WTC11 (cell line): Measurements from ENCODE around the gene C1QTNF6. TPM values are rescaled to one million over a fixed set of nuclear protein-coding genes. Genes with fewer than 3 reads are reported as not detected.

ENCODE experiments used
- ATAC-seq: fragments of 200-7000 bp; cut with Tn5 transposase; 2 replicates; pipeline ENCODE4 v1.10.0; 2021; ENCODE audit warnings: mild to moderate bottlenecking, moderate library complexity
- Bru-seq: library from RNA; stranded (reverse); fragments of 400-500 nt; gene quantifications from one replicate; lab custom pipeline; 2021; lab: Mats Ljungman, UMichigan
- CTCF ChIA-PET: fragments of 300-600 bp; sonication (Branson Sonifier 250); formaldehyde crosslinking; loops from one replicate; lab custom pipeline; 2021; ENCODE audit warnings: antibody characterized with exemption; lab: Charles Lee
- POLR2A ChIA-PET: fragments of 350-600 bp; sonication (Branson Sonifier 250); formaldehyde crosslinking; loops from one replicate; lab custom pipeline; 2021; ENCODE audit warnings: antibody characterized with exemption; lab: Charles Lee
- DNase-seq: peaks from one replicate; pipeline ENCODE4 v3.0.0; 2021; ENCODE audit warnings: low spot score
- H3K27ac Mint-ChIP-seq: 2 replicates; pipeline ENCODE4 v1.8.0; 2021; ENCODE audit warnings: mixed read lengths
- H3K27me3 Mint-ChIP-seq: 2 replicates; pipeline ENCODE4 v1.8.0; 2021; ENCODE audit warnings: low read depth, mild to moderate bottlenecking, moderate library complexity, mixed read lengths
- H3K36me3 Mint-ChIP-seq: 2 replicates; pipeline ENCODE4 v1.8.0; 2021; ENCODE audit warnings: mixed read lengths
- H3K4me1 Mint-ChIP-seq: 2 replicates; pipeline ENCODE4 v1.8.0; 2022; ENCODE audit warnings: mixed read lengths
- H3K4me3 Mint-ChIP-seq: 2 replicates; pipeline ENCODE4 v1.8.0; 2021; ENCODE audit warnings: mild to moderate bottlenecking, moderate library complexity, mixed read lengths
- H3K9me3 Mint-ChIP-seq: 2 replicates; pipeline ENCODE4 v1.8.0; 2021; ENCODE audit warnings: mixed read lengths
- AFF4 ChIP-seq: sonication (generic); formaldehyde crosslinking; IDR thresholded peaks from 2 replicates; pipeline ENCODE4 v1.8.1; 2023; ENCODE audit warnings: mild to moderate bottlenecking, missing genetic modification reagents, borderline replicate concordance
- ATF2 ChIP-seq: sonication (generic); formaldehyde crosslinking; IDR thresholded peaks from 2 replicates; pipeline ENCODE4 v1.8.1; 2022; ENCODE audit warnings: low read depth, missing genetic modification reagents, borderline replicate concordance
- ATF3 ChIP-seq: sonication (generic); formaldehyde crosslinking; conservative IDR thresholded peaks from 2 replicates; pipeline ENCODE4 v1.8.1; 2022; ENCODE audit warnings: mild to moderate bottlenecking, missing genetic modification reagents
- ATF6 ChIP-seq: sonication (generic); formaldehyde crosslinking; IDR thresholded peaks from 2 replicates; pipeline ENCODE4 v1.8.1; 2023; ENCODE audit warnings: mild to moderate bottlenecking, missing genetic modification reagents
- CREB1 ChIP-seq: sonication (generic); formaldehyde crosslinking; IDR thresholded peaks from 2 replicates; pipeline ENCODE4 v1.8.0; 2023; ENCODE audit warnings: mild to moderate bottlenecking, missing genetic modification reagents
- E2F4 ChIP-seq: sonication (generic); formaldehyde crosslinking; IDR thresholded peaks from 2 replicates; pipeline ENCODE4 v1.8.1; 2022; ENCODE audit warnings: low read depth, mild to moderate bottlenecking, moderate library complexity, missing genetic modification reagents, borderline replicate concordance
- ESRRA ChIP-seq: sonication (generic); formaldehyde crosslinking; IDR thresholded peaks from 2 replicates; pipeline ENCODE4 v1.8.1; 2022; ENCODE audit warnings: mild to moderate bottlenecking, missing genetic modification reagents, borderline replicate concordance
- ETV6 ChIP-seq: sonication (generic); formaldehyde crosslinking; IDR thresholded peaks from 2 replicates; pipeline ENCODE4 v1.8.1; 2022; ENCODE audit warnings: mild to moderate bottlenecking, missing genetic modification reagents
- JAZF1 ChIP-seq: fragments of 250-450 bp; sonication (Bioruptor Pico); IDR thresholded peaks from 2 replicates; pipeline ENCODE4 v1.9.0; 2021; ENCODE audit warnings: moderate library complexity, mild to moderate bottlenecking, inconsistent platforms
- SOX15 ChIP-seq: fragments of 250-450 bp; sonication (Bioruptor Pico); IDR thresholded peaks from 2 replicates; pipeline ENCODE4 v1.9.0; 2021; ENCODE audit warnings: mild to moderate bottlenecking
- SP1 ChIP-seq: sonication (generic); formaldehyde crosslinking; conservative IDR thresholded peaks from 2 replicates; pipeline ENCODE4 v1.8.1; 2022; ENCODE audit warnings: missing genetic modification reagents
- USF1 ChIP-seq: sonication (generic); formaldehyde crosslinking; IDR thresholded peaks from 2 replicates; pipeline ENCODE4 v1.8.0; 2022; ENCODE audit warnings: mild to moderate bottlenecking, missing genetic modification reagents
- ZNF121 ChIP-seq: sonication (generic); formaldehyde crosslinking; IDR thresholded peaks from 2 replicates; pipeline ENCODE4 v1.8.0; 2023; ENCODE audit warnings: missing genetic modification reagents
- ZNF263 ChIP-seq: sonication (generic); formaldehyde crosslinking; IDR thresholded peaks from 2 replicates; pipeline ENCODE4 v1.8.1; 2022; ENCODE audit warnings: low read depth, mild to moderate bottlenecking, moderate library complexity, missing genetic modification reagents
- ZNF396 ChIP-seq: fragments of 250-450 bp; sonication (Bioruptor Pico); IDR thresholded peaks from 2 replicates; pipeline ENCODE4 v1.8.0; 2021; ENCODE audit warnings: mild to moderate bottlenecking, moderate library complexity, borderline replicate concordance
- ZNF423 ChIP-seq: fragments of 250-450 bp; sonication (Bioruptor Pico); IDR thresholded peaks from 2 replicates; pipeline ENCODE4 v2.1.2; 2022; ENCODE audit warnings: mild to moderate bottlenecking, moderate library complexity
- ZNF532 ChIP-seq: fragments of 250-450 bp; sonication (Bioruptor Pico); IDR thresholded peaks from 2 replicates; pipeline ENCODE4 v1.9.0; 2021; ENCODE audit warnings: mild to moderate bottlenecking, borderline replicate concordance
- long read RNA-seq, 3 experiments: library from RNA in 1 of 3; library from capped mRNA in 1 of 3; library from polyadenylated mRNA in 1 of 3; unstranded in 2 of 3; stranded (forward) in 1 of 3; transcript quantifications; one replicate each; pipeline ENCODE4 v2.0.0, GENCODE V29; 2021
- total RNA-seq: library from RNA; stranded (reverse); gene quantifications from 3 replicates; pipeline ENCODE4 v1.2.3, GENCODE V29; 2021

The C1QTNF6 gene
- total RNA-seq (5.7 to 6.4 TPM (median 5.9 TPM) in 3 replicates), Bru-seq, nascent RNA (percentile 37 among the genes with signal in this experiment)
- long read RNA-seq, experiment 1, partial matches to known transcripts, result 1 of 9 reads
- long read RNA-seq, experiment 1, other reads (novel, unspliced or antisense), result 5 of 9 reads
- long read RNA-seq, experiment 2, partial matches to known transcripts, result 4 of 13 reads
- long read RNA-seq, experiment 2, other reads (novel, unspliced or antisense), result 4 of 13 reads
- long read RNA-seq, experiment 3, partial matches to known transcripts, result 0 of 1 reads
- long read RNA-seq, experiment 3, other reads (novel, unspliced or antisense), result 0 of 1 reads

GRCh38 chr22:37187891-37188761 is at the start of gene C1QTNF6:
Gene C1QTNF6 (minus strand): TSS chr22:37188247. CDS start chr22:37188213, 34 bp downstream.
- DNase-seq (peak; percentile 41), ATAC-seq (peak; percentile 61)
- POLR2A ChIA-PET, result interaction anchor here (1.1 to 1.4 kb wide), 2 partner anchors 11 to 412 kb away, joined by 4 read pairs; partner anchors contain the start of gene IFT27
- peaks cover 19% of the 10 kb centered on the region for H3K36me3 Mint-ChIP-seq
- peak within 1 kb of the TSS; percentile 75 for H3K4me3 Mint-ChIP-seq
- H3K27me3 Mint-ChIP-seq, result no peaks in the 10 kb centered on the region; the same call in 1 of the 2 replicates
- peak within 1 kb of the TSS; percentile 94 for H3K27ac Mint-ChIP-seq
- H3K9me3 Mint-ChIP-seq, result peaks cover 20% of the 10 kb centered on the region
- peaks cover 49% of the 10 kb centered on the region for H3K4me1 Mint-ChIP-seq
- CTCF ChIA-PET, result interaction anchor here (0.7 to 4.2 kb wide), 5 partner anchors 9 to 72 kb away, joined by 3 to 23 read pairs (median 4); no protein-coding TSS in a partner anchor
- TF ChIP-seq ATF3 (CRISPR knock-in tag) (no peak), ZNF263 (CRISPR knock-in tag) (no peak), CREB1 (CRISPR knock-in tag) (0 out of 2 replicates have a peak, but pooled peaks have one; percentile 23), ZNF121 (CRISPR knock-in tag) (0 out of 2 replicates have a peak, but pooled peaks have one; percentile 45), USF1 (CRISPR knock-in tag) (0 out of 2 replicates have a peak, but pooled peaks have one; percentile 16), ATF6 (no peak), ZNF396 (CRISPR knock-in tag) (no peak), ETV6 (CRISPR knock-in tag) (0 out of 2 replicates have a peak, but pooled peaks have one; percentile 63), SP1 (CRISPR knock-in tag) (0 out of 2 replicates have a peak, but pooled peaks have one; percentile 18), ESRRA (CRISPR knock-in tag) (0 out of 2 replicates have a peak, but pooled peaks have one; percentile 16), E2F4 (CRISPR knock-in tag) (no peak), ZNF532 (CRISPR knock-in tag) (no peak), ZNF423 (CRISPR knock-in tag) (peak; percentile 88), SOX15 (CRISPR knock-in tag) (no peak), JAZF1 (CRISPR knock-in tag) (no peak), ATF2 (CRISPR knock-in tag) (no peak), AFF4 (no peak)
